ENCODE measurements around the gene MRPL4.
"Not testable (repeated sequence)": the region's sequence is repeated elsewhere in the genome, so short reads cannot be mapped to it uniquely, and the experiment has no call there.

Gene MRPL4

DNA sequence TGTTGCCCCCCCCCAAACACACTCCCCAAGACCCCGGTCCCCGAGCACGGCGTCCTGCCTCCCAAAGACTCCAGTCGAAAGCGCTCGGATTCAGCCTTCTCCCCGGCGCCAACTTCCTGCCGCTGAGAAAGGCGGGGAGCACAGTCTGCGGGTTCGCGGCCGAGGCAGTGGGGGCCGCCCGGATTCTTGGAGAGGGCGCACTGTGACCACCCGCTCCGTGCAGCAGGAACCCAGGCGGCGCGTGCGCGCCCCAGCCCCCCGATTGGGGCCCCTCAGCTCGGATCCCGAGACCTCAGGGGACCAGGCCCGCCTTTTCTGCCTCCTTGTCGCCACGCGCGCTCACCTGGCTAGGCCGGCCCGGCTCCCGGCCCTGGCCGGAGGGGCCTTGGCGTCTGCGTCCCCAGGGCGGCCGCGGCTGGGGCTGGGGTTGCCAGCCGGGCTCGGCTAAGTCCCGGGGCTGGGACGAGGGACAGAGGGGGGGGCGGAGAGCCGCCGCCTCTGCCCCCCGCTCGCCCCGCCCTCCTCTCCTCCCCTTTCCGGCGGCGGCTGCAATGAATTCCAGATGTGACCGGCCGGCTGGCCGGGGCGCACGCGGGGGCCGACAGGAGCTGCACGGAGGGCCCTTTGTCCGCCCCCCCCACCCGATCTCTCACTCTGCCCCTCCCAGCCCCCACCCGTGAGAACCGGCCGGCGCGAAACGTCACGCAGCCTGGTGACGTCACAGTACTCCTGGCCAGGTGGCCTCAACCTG is 21.0 kb upstream of the MRPL4 start, which contains the start of gene S1PR2:
Gene S1PR2, minus strand, starts transcription at position 471 of the 751 bp plus-strand sequence. CDS start 6,426 bp downstream, outside the sequence.
- peak; percentile 77 for DNase-seq

- no peak for DNase-seq
These were observed 20.3 kb upstream of the MRPL4 start for GRCh38 chr19:10231612-10232228.

DNA sequence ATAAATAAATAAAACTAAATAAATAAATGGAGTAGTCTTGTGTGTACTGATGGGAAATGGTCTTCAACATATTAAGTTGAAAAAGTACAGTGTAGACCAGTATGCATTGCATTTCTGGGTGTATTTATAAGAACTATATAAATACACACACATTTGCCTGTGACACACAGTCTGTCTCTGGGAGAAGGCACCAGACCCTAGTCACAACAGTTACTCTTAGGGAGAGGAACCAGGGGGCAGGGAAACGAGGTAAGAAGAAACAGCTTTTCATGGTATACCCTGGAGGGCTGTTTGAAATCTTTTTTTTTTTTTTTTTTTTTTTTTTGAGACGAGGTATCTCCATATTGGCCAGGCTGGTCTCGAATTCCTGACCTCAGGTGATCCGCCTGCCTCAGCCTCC is 18.1 kb upstream of the MRPL4 start:
- DNase-seq = no peak

DNA sequence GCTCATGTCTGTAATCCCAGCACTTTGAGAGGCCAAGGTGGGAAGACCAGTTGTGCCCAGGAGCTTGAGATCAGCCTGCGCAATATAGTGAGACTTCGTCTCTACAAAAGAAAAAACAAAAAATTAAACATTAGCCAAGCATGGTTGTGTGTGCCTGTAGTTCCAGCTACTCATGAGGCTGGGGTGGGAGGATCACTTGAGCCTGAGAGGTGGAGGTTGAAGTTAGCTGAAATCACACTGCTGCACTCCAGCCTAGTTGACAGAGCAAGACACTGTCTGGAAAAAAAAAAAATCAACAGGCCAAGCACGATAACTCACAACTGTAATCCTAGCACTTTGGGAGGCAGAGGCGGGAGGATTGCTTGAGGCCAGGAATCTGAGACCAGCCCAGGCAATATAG is 17.0 kb upstream of the MRPL4 start:
- no peak for DNase-seq

DNA sequence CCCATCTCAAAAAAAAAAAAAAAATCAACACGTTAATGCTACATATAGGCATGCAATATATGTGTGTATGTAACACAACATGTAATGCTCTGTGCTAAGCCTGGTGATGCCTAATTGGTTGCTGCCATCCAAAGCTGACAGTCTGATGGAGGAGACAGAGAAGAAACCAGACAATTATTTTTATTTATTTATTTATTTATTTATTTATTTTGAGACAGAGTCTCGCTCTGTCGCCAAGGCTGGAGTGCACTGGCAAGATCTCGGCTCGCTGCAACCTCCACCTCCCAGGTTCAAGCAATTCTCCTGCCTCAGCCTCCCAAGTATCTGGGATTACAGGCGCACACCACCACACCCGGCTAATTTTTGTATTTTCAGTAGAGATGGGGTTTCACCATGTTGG is 16.6 kb upstream of the MRPL4 start:
- DNase-seq = not testable (repeated sequence)

GRCh38 chr19:10237702-10238101 is 14.3 kb upstream of the MRPL4 start:
- no peak for DNase-seq

- no peak for DNase-seq
These were observed 13.7 kb upstream of the MRPL4 start for GRCh38 chr19:10238172-10238783.

GRCh38 chr19:10241826-10242449 is 10.1 kb upstream of the MRPL4 start:
- not testable (repeated sequence) for DNase-seq

- no peak for DNase-seq
These were observed 8.4 kb upstream of the MRPL4 start for GRCh38 chr19:10243606-10244005.

DNA sequence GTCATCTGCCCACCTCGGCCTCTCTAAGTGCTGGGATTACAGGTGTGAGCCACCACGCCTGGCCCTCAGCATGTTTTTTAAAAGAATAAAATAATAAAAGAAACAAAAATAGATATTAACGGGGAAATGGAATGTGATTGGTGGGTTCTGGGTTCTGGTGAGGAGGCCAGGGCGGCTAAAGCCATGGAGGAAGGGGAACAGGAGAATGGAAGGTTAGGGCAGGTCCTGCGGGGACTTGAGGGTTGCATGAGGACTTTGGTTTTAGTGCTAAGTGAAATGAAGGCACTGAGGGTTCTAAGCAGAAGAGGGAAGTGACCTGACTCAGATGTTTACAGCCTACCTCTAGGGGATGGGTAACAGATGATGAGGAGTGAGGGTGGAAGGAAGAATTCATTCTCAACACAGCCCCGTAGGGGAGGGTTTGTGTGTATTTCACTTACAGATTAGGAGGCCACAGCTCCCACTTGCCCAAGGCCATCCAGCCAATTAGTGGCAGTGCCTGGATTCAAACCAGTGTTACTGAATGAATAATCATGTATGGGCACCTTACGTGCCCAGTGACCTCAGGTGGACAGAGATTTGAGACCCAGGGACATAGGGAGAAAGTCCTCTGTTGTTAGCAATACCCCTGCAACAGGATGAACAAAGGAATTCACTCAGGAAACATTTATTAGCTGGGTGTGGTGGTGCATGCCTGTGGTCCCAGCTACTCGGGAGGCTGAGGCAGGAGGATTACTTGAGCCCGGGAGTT is 6.7 kb upstream of the MRPL4 start:
- no peak for DNase-seq

DNA sequence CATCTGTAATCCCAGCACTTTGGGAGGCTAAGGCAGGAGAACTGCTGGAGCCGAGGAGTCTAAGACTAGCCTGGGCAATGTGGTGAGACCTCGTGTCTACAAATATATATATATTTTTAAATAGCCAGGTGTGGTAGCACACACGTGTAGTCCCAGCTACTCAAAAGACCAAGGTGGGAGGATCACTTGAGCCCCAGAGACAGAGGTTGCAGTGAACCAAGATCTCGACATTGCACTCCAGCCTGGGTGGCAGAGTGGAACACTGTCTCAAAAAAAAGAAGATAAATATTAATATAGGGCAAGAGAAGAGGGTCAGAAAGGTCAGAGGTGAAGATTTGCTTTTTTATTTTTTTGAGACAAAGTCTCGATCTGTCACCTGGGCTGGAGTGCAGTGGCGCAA is 5.5 kb upstream of the MRPL4 start:
- DNase-seq = no peak

- no peak for DNase-seq
These were observed 693 bp downstream of the MRPL4 start for GRCh38 chr19:10252707-10253106.

DNA sequence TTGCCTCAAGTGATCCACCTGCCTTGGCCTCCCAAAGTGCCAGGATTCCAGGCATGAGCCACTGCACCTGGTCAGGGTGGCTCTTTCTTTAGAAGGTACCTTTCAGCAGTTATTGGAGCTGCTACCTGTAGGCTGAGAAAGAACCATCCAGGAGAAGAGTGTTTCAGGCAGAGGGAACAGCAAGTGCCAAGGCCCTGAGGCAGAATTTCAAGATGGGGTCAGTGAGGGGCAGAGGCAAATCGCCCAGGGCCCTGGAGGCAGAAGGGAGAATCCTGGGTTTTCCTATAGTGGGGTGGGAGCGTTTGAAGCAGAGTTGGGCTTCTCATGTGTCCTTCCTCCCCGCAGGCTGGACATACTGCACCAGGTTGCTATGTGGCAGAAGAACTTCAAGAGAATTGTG is 2.2 kb downstream of the MRPL4 start:
- DNase-seq = no peak

GRCh38 chr19:10255358-10255757 is 3.3 kb downstream of the MRPL4 start:
- DNase-seq = no peak

DNA sequence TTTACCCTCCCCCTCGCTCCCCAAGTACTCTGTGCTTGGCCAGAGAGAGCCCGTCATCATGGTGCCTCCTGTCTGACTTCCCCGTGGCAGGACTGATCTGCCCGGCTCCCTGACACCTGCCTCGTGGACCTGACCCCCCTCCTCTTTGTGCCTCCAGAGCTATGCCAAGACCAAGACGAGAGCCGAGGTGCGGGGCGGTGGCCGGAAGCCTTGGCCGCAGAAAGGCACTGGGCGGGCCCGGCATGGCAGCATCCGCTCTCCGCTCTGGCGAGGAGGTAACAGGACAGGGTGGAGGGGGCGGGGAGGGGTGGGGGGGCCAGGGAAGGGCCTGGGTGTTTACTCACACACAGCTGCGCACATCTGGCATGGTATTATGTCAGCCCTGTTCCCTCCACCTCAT is 4.5 kb downstream of the MRPL4 start:
- no peak for DNase-seq

DNA sequence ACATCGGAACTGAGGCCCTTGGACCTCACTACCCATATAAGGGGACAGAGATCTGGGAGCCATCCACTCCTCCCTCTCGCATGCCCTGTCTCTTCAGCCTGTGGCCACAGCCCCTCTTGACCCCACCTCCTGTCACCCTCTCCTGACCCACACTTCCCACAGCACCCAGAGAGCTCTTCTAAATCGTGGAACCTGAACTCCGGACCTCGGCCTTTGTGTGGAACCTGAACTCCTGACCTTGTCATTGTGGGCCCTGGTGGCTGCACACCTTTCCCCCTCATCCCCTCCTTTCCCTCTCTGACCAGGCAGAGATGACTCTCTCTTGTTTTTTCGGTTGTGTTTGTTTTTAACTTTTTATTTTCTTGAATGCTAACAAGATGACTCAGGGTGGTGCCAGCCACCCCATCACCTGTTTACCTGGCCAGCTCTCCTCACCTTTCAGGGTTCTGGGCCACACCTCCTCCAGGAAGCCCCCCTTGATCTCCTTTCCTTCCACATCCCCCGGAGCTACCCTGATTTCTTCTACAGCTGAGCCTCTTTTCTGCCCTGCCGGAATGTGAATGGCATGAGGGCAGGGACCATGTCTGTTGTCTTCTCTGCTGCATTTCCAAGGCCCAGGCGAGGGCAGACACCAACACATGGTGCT is 5.1 kb downstream of the MRPL4 start:
- DNase-seq = no peak

GRCh38 chr19:10258080-10258710 is 6.2 kb downstream of the MRPL4 start:
- no peak for DNase-seq

GRCh38 chr19:10259162-10259905 is 7.3 kb downstream of the MRPL4 start:
- peak; percentile 98 for DNase-seq

DNA sequence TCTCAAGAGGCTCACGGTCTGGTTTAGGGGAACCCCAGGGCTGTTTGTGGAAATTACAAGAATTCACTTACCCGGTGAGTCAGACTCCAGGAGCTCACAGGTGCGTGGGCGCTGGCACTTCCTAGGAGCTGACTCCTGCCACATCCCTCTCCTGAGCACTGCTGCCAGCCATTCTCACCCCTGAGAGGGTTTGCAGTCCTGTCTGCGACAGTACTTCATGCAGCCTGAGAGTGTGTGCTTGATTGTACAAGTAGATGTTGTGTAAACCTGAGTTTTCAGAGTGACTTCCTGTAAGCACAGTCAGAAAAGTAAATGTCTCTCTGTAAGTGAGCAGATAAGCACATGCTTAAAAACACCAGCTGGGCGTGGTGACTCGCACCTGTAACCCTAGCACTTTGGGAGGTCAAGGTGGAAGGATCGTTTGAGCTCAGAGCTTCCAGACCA is 8.1 kb downstream of the MRPL4 start:
- DNase-seq = peak; percentile 83

- DNase-seq = no peak
These were observed 10.8 kb downstream of the MRPL4 start for GRCh38 chr19:10262771-10263170.

GRCh38 chr19:10266706-10267105 is 14.7 kb downstream of the MRPL4 start:
- no peak for DNase-seq
